ENCODE measurements around the gene CD151.

GRCh38 chr11:873706-874105 is 41.0 kb downstream of the CD151 start:
- TF ChIP-seq POLR2A (IDR thresholded peaks at IDR 0.05) (no peak), CTCF (IDR thresholded peaks at IDR 0.05) (no peak)

All from thyroid gland (tissue), 4 donors.